ENCODE measurements around the gene ZBTB16.

The ZBTB16 gene

GRCh38 chr11:114250993-114251814, 191.7 kb downstream of the ZBTB16 start:
- no peak for DNase-seq

- DNase-seq = peak in 1 of 2 experiments; percentile 33
These were observed 192.4 kb downstream of the ZBTB16 start for GRCh38 chr11:114251815-114252337.

- no peak for DNase-seq
These were observed 193.3 kb downstream of the ZBTB16 start for GRCh38 chr11:114252767-114253166.

GRCh38 chr11:114253771-114254170, 194.3 kb downstream of the ZBTB16 start:
- DNase-seq = no peak

- no peak for DNase-seq
These were observed 195.1 kb downstream of the ZBTB16 start for GRCh38 chr11:114254571-114255146.

- DNase-seq = no peak
These were observed 195.8 kb downstream of the ZBTB16 start for GRCh38 chr11:114255289-114255688.

- DNase-seq = no peak
These were observed 196.9 kb downstream of the ZBTB16 start for GRCh38 chr11:114256176-114256966.

- no peak for DNase-seq
These were observed 197.4 kb downstream of the ZBTB16 start for GRCh38 chr11:114256967-114257286.

- DNase-seq = no peak
These were observed 198.4 kb downstream of the ZBTB16 start for GRCh38 chr11:114257621-114258558.

GRCh38 chr11:114258696-114259095, 199.2 kb downstream of the ZBTB16 start:
- no peak for DNase-seq

GRCh38 chr11:114259124-114259526, 199.6 kb downstream of the ZBTB16 start:
- DNase-seq = peak; percentile 26

GRCh38 chr11:114259551-114259983, 200.1 kb downstream of the ZBTB16 start:
- DNase-seq = no peak

GRCh38 chr11:114260077-114260476, 200.6 kb downstream of the ZBTB16 start:
- no peak for DNase-seq

GRCh38 chr11:114260483-114260882, 201.0 kb downstream of the ZBTB16 start:
- peak in 1 of 2 experiments; percentile 52 for DNase-seq

- no peak for DNase-seq
These were observed 202.3 kb downstream of the ZBTB16 start for GRCh38 chr11:114261791-114262190.

- DNase-seq = peak; percentile 83 to 93
These were observed 203.4 kb downstream of the ZBTB16 start for GRCh38 chr11:114262681-114263512.

GRCh38 chr11:114263513-114264170, 204.1 kb downstream of the ZBTB16 start:
- DNase-seq = no peak

GRCh38 chr11:114264381-114264780, 204.9 kb downstream of the ZBTB16 start:
- no peak for DNase-seq

GRCh38 chr11:114265122-114265878, 205.8 kb downstream of the ZBTB16 start:
- DNase-seq = no peak

GRCh38 chr11:114269498-114269897, 210.0 kb downstream of the ZBTB16 start:
- no peak for DNase-seq

Measured in NCI-H526 (cell line).